WTC11 (cell line): Measurements from ENCODE around the gene AKT3. TPM values are rescaled to one million over a fixed set of nuclear protein-coding genes. Genes with fewer than 3 reads are reported as not detected.

Experiments
- ATAC-seq: fragments of 200-7000 bp; cut with Tn5 transposase; 2 replicates; pipeline ENCODE4 v1.10.0; 2021; ENCODE audit warnings: mild to moderate bottlenecking, moderate library complexity
- CTCF ChIA-PET: fragments of 300-600 bp; sonication (Branson Sonifier 250); formaldehyde crosslinking; loops from one replicate; lab custom pipeline; 2021; ENCODE audit warnings: antibody characterized with exemption; lab: Charles Lee
- POLR2A ChIA-PET: fragments of 350-600 bp; sonication (Branson Sonifier 250); formaldehyde crosslinking; loops from one replicate; lab custom pipeline; 2021; ENCODE audit warnings: antibody characterized with exemption; lab: Charles Lee
- DNase-seq: peaks from one replicate; pipeline ENCODE4 v3.0.0; 2021; ENCODE audit warnings: low spot score
- H3K27ac Mint-ChIP-seq: 2 replicates; pipeline ENCODE4 v1.8.0; 2021; ENCODE audit warnings: mixed read lengths
- H3K27me3 Mint-ChIP-seq: 2 replicates; pipeline ENCODE4 v1.8.0; 2021; ENCODE audit warnings: low read depth, mild to moderate bottlenecking, moderate library complexity, mixed read lengths
- H3K36me3 Mint-ChIP-seq: 2 replicates; pipeline ENCODE4 v1.8.0; 2021; ENCODE audit warnings: mixed read lengths
- H3K4me1 Mint-ChIP-seq: 2 replicates; pipeline ENCODE4 v1.8.0; 2022; ENCODE audit warnings: mixed read lengths
- H3K4me3 Mint-ChIP-seq: 2 replicates; pipeline ENCODE4 v1.8.0; 2021; ENCODE audit warnings: mild to moderate bottlenecking, moderate library complexity, mixed read lengths
- H3K9me3 Mint-ChIP-seq: 2 replicates; pipeline ENCODE4 v1.8.0; 2021; ENCODE audit warnings: mixed read lengths
- ATF1 ChIP-seq: sonication (generic); formaldehyde crosslinking; IDR thresholded peaks from 2 replicates; pipeline ENCODE4 v1.8.1; 2023; ENCODE audit warnings: mild to moderate bottlenecking, moderate library complexity, missing genetic modification reagents
- ATF2 ChIP-seq: sonication (generic); formaldehyde crosslinking; IDR thresholded peaks from 2 replicates; pipeline ENCODE4 v1.8.1; 2022; ENCODE audit warnings: low read depth, missing genetic modification reagents, borderline replicate concordance
- CREM ChIP-seq: sonication (generic); formaldehyde crosslinking; IDR thresholded peaks from 2 replicates; pipeline ENCODE4 v1.8.1; 2022; ENCODE audit warnings: mild to moderate bottlenecking, missing genetic modification reagents, moderate library complexity
- ELF4 ChIP-seq: sonication (generic); formaldehyde crosslinking; IDR thresholded peaks from 2 replicates; pipeline ENCODE4 v1.8.1; 2022; ENCODE audit warnings: low read depth, mild to moderate bottlenecking, moderate library complexity, missing genetic modification reagents
- NFATC4 ChIP-seq: fragments of 250-450 bp; sonication (Bioruptor Pico); IDR thresholded peaks from 2 replicates; pipeline ENCODE4 v1.9.0; 2021; ENCODE audit warnings: mild to moderate bottlenecking
- NFE2L1 ChIP-seq: sonication (generic); formaldehyde crosslinking; IDR thresholded peaks from 2 replicates; pipeline ENCODE4 v1.8.1; 2023; ENCODE audit warnings: missing genetic modification reagents
- NFYB ChIP-seq: sonication (generic); formaldehyde crosslinking; conservative IDR thresholded peaks from 2 replicates; pipeline ENCODE4 v1.8.0; 2022; ENCODE audit warnings: low read depth, missing genetic modification reagents
- OVOL2 ChIP-seq: fragments of 250-450 bp; sonication (Bioruptor Pico); IDR thresholded peaks from 2 replicates; pipeline ENCODE4 v1.9.0; 2021; ENCODE audit warnings: mild to moderate bottlenecking, borderline replicate concordance
- PRDM15 ChIP-seq: sonication (generic); formaldehyde crosslinking; IDR thresholded peaks from 2 replicates; pipeline ENCODE4 v1.8.0; 2022; ENCODE audit warnings: missing genetic modification reagents
- SMAD3 ChIP-seq: sonication (generic); formaldehyde crosslinking; IDR thresholded peaks from 2 replicates; pipeline ENCODE4 v1.8.0; 2022; ENCODE audit warnings: missing genetic modification reagents, mild to moderate bottlenecking, borderline replicate concordance
- SMAD4 ChIP-seq: sonication (generic); formaldehyde crosslinking; IDR thresholded peaks from 2 replicates; pipeline ENCODE4 v1.8.0; 2022; ENCODE audit warnings: mild to moderate bottlenecking, missing genetic modification reagents
- ZNF263 ChIP-seq: sonication (generic); formaldehyde crosslinking; IDR thresholded peaks from 2 replicates; pipeline ENCODE4 v1.8.1; 2022; ENCODE audit warnings: low read depth, mild to moderate bottlenecking, moderate library complexity, missing genetic modification reagents
- ZNF317 ChIP-seq: sonication (generic); formaldehyde crosslinking; IDR thresholded peaks from 2 replicates; pipeline ENCODE4 v1.8.1; 2023; ENCODE audit warnings: low read depth, mild to moderate bottlenecking, moderate library complexity, missing genetic modification reagents, borderline replicate concordance
- ZNF416 ChIP-seq: fragments of 250-450 bp; sonication (Bioruptor Pico); IDR thresholded peaks from 2 replicates; pipeline ENCODE4 v1.9.0; 2021; ENCODE audit warnings: mild to moderate bottlenecking, inconsistent platforms
- ZNF671 ChIP-seq: fragments of 250-450 bp; sonication (Bioruptor Pico); IDR thresholded peaks from 2 replicates; pipeline ENCODE4 v1.8.0; 2021; ENCODE audit warnings: mild to moderate bottlenecking
- ZSCAN18 ChIP-seq: fragments of 250-450 bp; sonication (Bioruptor Pico); IDR thresholded peaks from 2 replicates; pipeline ENCODE4 v2.1.2; 2022; ENCODE audit warnings: mild to moderate bottlenecking, moderate library complexity
- total RNA-seq: library from RNA; stranded (reverse); gene quantifications from 3 replicates; pipeline ENCODE4 v1.2.3, GENCODE V29; 2021
- TF ChIP-seq, protein P1 (sequence below): fragments of 200-600 bp; IDR thresholded peaks from 2 replicates; pipeline ENCODE4 v1.8.0; 2022; ENCODE audit warnings: antibody characterized with exemption
- TF ChIP-seq, protein P2 (sequence below): sonication (generic); formaldehyde crosslinking; IDR thresholded peaks from 2 replicates; pipeline ENCODE4 v1.8.1; 2023; ENCODE audit warnings: mild to moderate bottlenecking, missing genetic modification reagents, moderate library complexity
- TF ChIP-seq, protein P3 (sequence below): sonication (generic); formaldehyde crosslinking; IDR thresholded peaks from 2 replicates; pipeline ENCODE4 v1.8.0; 2022; ENCODE audit warnings: mild to moderate bottlenecking, missing genetic modification reagents
- TF ChIP-seq, protein P4 (sequence below): fragments of 250-450 bp; sonication (Bioruptor Pico); IDR thresholded peaks from 2 replicates; pipeline ENCODE4 v1.9.0; 2021; ENCODE audit warnings: mild to moderate bottlenecking
- TF ChIP-seq, protein P5 (sequence below): fragments of 250-450 bp; sonication (Bioruptor Pico); IDR thresholded peaks from 2 replicates; pipeline ENCODE4 v1.9.0; 2021; ENCODE audit warnings: moderate library complexity, mild to moderate bottlenecking, inconsistent platforms, borderline replicate concordance

AKT3 gene
- total RNA-seq, 1 experiment from 2014 or later = 38.5 TPM

GRCh38 chr1:243792401-243792800 is 57.6 kb downstream of the AKT3 start:
- no peaks in the 10 kb centered on the region for H3K27me3 Mint-ChIP-seq
- H3K4me3 Mint-ChIP-seq = no peak overlapping the region
- ChIA-PET CTCF (interaction anchor here (1.4 kb wide), 1 partner anchor 316 kb away, joined by 4 read pairs; no protein-coding TSS in a partner anchor), POLR2A (interaction anchor here (0.6 kb wide), 1 partner anchor 176 kb away, joined by 3 read pairs; no protein-coding TSS in a partner anchor)
- peaks cover 19% of the 10 kb centered on the region for H3K4me1 Mint-ChIP-seq
- DNase-seq (no peak), ATAC-seq (no peak)
- no peaks in the 10 kb centered on the region for H3K9me3 Mint-ChIP-seq
- H3K36me3 Mint-ChIP-seq = no peaks in the 10 kb centered on the region
- TF ChIP-seq SMAD3 (CRISPR knock-in tag) (no peak), NFYB (CRISPR knock-in tag) (no peak), CREM (CRISPR knock-in tag) (no peak), NFATC4 (CRISPR knock-in tag) (no peak), OVOL2 (CRISPR knock-in tag) (no peak), SMAD4 (no peak), ATF2 (CRISPR knock-in tag) (no peak), ELF4 (CRISPR knock-in tag) (no peak)
- TF ChIP-seq, protein P1, sequence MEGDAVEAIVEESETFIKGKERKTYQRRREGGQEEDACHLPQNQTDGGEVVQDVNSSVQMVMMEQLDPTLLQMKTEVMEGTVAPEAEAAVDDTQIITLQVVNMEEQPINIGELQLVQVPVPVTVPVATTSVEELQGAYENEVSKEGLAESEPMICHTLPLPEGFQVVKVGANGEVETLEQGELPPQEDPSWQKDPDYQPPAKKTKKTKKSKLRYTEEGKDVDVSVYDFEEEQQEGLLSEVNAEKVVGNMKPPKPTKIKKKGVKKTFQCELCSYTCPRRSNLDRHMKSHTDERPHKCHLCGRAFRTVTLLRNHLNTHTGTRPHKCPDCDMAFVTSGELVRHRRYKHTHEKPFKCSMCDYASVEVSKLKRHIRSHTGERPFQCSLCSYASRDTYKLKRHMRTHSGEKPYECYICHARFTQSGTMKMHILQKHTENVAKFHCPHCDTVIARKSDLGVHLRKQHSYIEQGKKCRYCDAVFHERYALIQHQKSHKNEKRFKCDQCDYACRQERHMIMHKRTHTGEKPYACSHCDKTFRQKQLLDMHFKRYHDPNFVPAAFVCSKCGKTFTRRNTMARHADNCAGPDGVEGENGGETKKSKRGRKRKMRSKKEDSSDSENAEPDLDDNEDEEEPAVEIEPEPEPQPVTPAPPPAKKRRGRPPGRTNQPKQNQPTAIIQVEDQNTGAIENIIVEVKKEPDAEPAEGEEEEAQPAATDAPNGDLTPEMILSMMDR = no peak
- TF ChIP-seq, protein P2, sequence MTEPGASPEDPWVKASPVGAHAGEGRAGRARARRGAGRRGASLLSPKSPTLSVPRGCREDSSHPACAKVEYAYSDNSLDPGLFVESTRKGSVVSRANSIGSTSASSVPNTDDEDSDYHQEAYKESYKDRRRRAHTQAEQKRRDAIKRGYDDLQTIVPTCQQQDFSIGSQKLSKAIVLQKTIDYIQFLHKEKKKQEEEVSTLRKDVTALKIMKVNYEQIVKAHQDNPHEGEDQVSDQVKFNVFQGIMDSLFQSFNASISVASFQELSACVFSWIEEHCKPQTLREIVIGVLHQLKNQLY (CRISPR knock-in tag) = no peak
- H3K27ac Mint-ChIP-seq = 0 out of 2 replicates have a peak overlapping the region, but pooled peaks have one; percentile 5

GRCh38 chr1:243791586-243792267 is 58.3 kb downstream of the AKT3 start:
- H3K4me1 Mint-ChIP-seq = peaks cover 24% of the 10 kb centered on the region
- H3K4me3 Mint-ChIP-seq = no peak overlapping the region
- no peaks in the 10 kb centered on the region for H3K27me3 Mint-ChIP-seq
- no peak for DNase-seq
- ChIA-PET CTCF (interaction anchor here (1.4 kb wide), 1 partner anchor 316 kb away, joined by 4 read pairs; no protein-coding TSS in a partner anchor), POLR2A (no interaction called here)
- no peaks in the 10 kb centered on the region for H3K9me3 Mint-ChIP-seq
- no peaks in the 10 kb centered on the region for H3K36me3 Mint-ChIP-seq
- no peak for ATAC-seq
- H3K27ac Mint-ChIP-seq = no peak overlapping the region
- TF ChIP-seq ZSCAN18 (CRISPR knock-in tag) (no peak), NFYB (CRISPR knock-in tag) (no peak), ZNF317 (CRISPR knock-in tag) (no peak), ATF1 (CRISPR knock-in tag) (no peak), PRDM15 (CRISPR knock-in tag) (no peak), ZNF263 (CRISPR knock-in tag) (no peak), ZNF671 (no peak), ZNF416 (no peak), NFE2L1 (no peak)
- TF ChIP-seq, protein P3, sequence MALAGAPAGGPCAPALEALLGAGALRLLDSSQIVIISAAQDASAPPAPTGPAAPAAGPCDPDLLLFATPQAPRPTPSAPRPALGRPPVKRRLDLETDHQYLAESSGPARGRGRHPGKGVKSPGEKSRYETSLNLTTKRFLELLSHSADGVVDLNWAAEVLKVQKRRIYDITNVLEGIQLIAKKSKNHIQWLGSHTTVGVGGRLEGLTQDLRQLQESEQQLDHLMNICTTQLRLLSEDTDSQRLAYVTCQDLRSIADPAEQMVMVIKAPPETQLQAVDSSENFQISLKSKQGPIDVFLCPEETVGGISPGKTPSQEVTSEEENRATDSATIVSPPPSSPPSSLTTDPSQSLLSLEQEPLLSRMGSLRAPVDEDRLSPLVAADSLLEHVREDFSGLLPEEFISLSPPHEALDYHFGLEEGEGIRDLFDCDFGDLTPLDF (CRISPR knock-in tag) = no peak
- TF ChIP-seq, protein P4, sequence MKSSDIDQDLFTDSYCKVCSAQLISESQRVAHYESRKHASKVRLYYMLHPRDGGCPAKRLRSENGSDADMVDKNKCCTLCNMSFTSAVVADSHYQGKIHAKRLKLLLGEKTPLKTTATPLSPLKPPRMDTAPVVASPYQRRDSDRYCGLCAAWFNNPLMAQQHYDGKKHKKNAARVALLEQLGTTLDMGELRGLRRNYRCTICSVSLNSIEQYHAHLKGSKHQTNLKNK = no peak
- TF ChIP-seq, protein P5, sequence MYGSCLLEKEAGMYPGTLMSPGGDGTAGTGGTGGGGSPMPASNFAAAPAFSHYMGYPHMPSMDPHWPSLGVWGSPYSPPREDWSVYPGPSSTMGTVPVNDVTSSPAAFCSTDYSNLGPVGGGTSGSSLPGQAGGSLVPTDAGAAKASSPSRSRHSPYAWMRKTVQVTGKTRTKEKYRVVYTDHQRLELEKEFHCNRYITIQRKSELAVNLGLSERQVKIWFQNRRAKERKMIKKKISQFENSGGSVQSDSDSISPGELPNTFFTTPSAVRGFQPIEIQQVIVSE (CRISPR knock-in tag) = no peak
- TF ChIP-seq, protein P2 (CRISPR knock-in tag) = no peak
